NCI-H748 (cell line): Measurements from ENCODE around the gene STXBP2.

Experiments
- DNase-seq: peaks from one replicate; lab custom pipeline; 2025; ENCODE audit not compliant: unreplicated experiment; lab: John Stamatoyannopoulos, UW

The STXBP2 gene

DNA sequence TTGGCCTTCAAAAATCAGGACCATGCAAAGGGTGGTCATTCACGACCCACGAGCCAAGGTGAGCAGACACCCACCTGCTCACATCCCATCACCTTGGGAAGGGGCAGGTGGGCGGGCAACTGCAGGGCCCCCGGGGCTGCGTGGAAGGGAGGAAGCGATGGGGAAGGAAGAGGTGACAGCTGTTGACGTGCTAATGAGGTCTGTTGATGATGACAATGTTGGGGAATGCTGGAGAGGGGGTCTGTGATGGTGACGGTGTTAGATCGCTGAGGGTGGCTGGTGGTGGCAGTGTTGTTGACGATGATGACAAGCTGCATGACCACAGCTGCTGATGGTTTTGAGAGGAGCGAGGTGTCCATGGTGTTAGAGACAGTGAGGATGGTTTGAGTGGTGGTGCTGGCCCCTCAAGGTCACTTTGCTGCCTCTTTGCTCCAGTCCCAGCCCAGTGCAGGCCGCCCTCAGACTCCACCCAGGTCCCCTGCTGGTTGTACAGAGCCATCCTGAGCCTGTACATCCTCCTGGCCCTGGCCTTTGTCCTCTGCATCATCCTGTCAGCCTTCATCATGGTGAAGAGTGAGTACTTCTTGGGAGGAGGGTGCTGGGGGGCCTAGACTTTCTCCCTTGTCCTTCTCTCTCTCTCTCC, 40.9 kb downstream of the STXBP2 start:
- no peak for DNase-seq

DNA sequence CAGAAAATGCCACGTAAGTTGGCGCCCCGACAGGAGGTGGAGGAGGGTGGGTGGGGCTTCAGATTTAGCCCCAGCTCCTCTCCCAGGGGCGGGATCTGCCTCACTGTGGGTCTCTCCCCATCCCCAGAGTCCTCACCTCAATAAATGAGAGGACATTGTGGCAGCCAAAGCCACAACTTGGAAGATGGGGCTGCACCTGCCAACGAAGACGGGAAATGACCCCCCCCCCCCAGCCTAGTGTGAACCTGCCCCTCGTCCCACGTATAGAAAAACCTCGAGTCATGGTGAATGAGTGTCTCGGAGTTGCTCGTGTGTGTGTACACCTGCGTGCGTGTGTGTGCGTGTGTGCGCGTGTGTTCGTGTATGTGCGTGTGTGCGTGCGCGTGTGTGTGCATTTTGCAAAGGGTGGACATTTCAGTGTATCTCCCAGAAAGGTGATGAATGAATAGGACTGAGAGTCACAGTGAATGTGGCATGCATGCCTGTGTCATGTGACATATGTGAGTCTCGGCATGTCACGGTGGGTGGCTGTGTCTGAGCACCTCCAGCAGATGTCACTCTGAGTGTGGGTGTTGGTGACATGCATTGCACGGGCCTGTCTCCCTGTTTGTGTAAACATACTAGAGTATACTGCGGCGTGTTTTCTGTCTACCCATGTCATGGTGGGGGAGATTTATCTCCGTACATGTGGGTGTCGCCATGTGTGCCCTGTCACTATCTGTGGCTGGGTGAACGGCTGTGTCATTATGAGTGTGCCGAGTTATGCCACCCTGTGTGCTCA, 42.3 kb downstream of the STXBP2 start:
- DNase-seq, result peak; percentile 14

DNA sequence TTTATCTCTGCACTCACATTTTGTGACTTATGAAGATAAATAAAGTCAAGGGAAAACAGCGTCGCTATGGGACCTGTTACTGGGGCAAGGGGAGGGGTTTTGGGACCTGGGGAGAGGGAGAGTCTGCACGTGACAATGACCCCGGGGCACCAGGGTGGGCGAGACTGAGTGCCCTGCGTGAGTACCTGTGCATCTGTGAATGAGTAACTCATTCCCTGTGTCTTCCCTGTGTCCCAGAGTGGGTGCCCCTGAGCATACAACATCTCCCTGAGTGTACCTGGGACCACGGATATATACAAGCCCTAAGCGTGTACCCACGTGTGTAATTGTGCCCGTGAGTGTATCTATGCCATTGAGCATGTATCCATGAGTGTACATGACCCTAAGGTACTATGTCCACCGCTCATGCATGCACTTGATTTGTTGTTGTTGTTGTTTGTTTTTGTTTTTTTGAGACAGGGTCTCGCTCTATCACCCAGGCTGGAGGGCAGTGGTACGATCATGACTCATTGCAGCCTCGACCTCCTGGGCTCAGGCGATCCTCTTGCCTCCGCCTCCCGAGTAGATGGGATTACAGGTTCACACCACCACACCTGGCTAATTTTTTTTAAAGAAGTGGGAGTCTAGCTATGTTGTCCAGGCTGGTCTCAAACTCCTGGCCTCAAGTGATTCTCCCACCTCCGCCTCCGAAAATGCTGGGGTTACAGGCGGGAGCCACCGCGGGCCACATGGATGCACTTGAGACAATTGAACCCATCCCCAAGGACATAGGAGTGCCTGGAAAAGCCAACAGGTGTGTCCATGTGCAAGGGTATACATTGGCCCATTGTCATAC, 43.1 kb downstream of the STXBP2 start:
- DNase-seq, result no peak

DNA sequence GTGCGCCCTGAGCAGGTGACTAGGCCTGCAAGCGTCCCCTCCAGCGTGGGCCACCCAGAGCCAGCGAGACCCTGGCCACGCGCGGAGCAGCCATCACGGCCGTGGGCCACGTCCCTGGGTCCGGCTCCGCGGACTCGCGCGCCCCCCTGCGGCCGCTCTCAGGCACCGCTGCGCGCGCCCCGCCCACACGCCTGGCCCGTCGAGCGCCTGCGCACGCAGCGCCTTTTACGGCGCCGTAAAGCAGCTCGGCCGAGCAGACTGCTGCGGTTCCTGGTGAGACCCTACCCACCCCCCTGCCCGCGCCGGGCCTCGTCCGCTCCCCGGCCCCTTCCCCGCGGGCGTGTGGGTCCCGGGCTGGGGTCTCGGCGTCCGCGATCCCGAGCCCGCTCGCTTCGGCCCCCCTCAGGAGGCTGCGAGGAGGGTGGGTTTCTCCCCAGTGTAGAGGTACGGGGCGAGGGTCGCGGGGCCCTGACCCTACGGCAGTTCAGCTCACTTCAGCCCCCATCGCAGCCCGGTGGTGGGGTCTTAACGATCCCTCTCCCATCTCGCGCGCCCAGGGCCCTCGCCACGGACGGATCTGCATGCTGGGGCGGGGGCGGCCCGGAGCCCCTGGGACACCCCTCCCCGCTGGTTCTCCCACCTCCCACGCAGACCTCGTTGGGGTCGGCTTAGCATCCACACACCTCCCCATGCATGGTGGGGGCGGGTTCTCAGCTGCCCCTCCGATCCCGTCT, 43.9 kb downstream of the STXBP2 start, which contains the start of gene TRAPPC5:
Gene TRAPPC5 (plus strand): TSS at position 228 of the 734 bp plus-strand sequence. CDS start 1,421 bp downstream, outside the sequence.
- peak; percentile 82 for DNase-seq

DNA sequence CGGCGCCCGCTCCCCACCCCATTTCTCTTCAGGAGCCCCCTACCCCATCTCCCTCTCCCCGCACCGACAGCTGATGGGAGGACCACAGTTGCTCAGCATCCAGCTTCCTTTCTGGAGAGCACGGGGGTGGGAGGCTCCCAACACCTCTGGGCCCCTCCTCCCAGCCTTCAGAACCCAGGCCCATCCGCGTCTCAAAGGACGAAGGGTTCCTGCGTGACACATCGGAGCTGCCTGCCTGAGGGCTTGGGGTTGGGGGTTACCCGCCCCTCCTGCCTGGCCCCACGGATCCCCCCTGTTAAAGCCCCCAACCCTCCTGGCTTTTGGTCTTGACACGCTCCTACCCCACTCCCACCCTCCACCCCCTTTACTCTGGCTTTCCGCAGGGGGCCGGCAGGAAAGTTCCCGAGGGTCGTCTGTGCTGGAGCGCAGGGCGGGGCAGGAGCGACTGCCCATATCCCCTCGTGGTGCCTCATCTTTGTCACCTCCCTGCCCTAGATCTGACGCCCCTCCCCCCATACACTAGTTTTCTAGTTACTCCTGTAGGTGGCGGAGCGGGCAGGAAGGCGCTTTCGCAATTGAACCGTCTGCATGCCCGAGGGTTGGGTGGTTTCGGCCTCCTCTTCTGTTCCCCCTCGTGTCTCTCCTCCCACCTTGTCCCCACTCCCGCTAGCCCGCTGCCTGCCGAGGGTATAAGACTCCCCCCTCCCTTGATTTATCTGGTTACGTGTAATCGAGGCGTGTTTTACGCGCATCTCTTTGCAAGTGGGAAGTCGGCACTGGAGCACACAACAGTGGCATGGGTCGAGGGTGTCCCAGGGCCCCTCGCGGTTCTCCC, 44.6 kb downstream of the STXBP2 start:
- peak; percentile 33 for DNase-seq

DNA sequence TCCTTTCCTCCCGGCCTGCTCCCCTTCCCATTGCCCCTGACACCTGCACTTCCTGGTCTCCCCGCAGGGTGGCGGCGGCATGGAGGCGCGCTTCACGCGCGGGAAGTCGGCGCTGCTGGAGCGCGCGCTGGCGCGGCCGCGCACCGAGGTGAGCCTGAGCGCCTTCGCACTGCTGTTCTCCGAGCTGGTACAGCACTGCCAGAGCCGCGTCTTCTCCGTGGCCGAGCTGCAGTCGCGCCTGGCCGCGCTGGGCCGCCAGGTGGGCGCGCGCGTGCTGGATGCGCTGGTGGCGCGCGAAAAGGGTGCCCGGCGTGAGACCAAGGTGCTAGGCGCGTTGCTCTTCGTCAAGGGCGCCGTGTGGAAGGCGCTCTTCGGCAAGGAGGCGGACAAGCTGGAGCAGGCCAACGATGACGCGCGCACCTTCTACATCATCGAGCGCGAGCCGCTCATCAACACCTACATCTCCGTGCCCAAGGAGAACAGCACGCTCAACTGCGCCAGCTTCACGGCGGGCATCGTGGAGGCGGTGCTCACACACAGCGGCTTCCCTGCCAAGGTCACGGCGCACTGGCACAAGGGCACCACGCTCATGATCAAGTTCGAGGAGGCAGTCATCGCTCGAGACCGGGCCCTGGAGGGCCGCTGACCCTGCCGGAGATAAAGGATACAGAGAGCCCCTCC, 45.4 kb downstream of the STXBP2 start:
- no peak for DNase-seq

DNA sequence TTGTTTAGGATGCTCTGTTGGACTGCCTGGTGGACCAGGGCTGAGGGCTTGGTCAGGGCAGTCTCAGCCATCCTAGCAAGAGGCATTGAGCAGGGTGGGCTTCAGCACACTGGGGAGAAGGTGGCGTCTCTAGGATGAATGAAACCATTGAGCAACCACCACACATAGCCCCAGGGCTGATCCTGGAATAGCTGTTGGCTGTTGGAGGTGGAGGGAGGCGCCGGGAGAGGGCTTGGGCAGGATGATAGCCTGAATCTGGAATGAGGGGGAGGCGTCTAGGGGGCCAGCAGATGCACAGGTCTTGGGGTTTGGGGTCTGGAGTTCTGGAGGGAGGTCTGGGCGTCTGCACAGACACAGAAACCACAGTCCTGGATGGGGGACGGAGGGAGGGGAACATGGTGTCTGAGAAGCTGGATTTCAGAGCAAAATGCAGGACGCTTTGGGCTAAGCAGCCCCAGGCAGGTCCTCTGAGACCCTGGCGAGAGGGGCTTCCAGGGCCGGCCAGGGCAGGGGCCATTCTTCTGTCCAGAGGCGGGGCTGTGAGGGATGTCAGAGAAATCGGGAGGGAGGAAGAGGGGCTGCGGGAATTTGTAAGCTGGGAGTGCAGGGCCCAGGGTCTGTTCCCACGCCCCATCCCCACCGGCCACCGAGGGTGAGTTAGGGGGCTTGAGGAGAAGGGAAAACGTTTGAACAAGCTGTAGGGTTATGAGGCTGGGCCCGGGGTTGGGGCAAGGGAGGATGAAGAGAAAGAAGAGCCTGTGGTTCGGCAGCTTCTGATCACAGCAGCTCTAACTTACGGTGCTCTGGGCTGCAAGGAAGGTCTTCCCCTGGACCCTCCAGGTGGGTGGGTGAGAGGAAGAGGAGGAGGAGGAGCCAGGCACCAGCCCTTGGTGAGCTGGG, 48.9 kb downstream of the STXBP2 start:
- DNase-seq, result no peak

DNA sequence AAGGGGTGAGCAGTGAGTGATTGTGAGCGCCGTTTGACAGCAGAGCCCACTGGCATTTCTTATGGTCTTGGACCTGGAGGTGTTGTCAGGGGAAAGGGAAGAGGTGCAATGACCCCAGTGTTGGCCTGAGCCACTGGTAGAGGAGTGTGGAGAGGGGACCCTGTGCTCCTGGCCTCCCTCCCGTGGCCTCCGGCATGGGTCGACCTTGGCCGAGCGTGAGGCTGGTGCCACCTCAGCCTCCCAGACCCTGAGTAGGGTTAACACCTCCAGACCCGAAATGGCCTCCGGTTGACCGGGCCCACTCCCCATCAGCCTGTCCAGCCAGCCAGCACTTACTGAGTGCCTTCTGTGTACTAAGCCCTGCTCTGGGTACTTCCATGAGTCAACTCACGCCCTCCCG, 50.3 kb downstream of the STXBP2 start:
- no peak for DNase-seq

DNA sequence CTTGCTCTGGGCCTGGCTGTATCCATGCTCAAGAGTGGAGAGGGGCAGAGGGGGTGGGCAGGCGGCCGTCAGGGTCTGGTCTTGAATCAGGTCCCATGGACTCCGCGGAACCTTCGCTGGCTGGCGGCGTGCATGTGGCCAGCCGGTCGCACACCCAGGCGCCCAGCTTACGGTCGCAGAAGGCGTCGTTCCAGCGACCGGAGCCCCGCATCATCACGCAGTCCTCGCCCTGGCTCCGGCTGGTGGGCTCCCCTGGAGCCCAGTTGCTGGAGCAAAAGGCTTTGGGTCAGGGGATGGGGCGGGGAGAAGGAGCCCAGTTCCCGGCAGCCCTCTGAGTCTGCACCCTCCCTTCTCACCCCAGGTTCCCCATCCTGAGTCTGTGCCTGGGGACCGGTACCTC, 52.3 kb downstream of the STXBP2 start:
- DNase-seq, result no peak

DNA sequence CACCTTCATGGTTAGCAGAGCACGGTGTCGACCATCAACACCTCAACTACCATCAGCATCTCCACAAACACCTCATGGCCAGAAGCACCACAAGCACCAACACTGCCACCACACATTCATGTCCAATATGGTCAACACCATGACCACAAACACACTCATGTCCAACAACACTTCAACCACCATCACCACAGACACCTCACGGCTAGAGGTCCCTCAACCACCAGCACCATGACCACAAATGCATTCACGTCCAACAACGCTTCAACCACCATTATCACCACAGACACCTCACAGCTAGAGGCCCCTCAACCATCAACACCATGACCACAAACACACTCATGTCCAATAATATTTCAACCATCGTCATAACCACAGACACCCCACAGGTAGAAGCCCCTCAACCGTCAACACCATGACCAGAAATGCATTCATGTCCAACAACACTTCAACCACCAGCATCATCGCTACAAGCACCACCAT, 53.9 kb downstream of the STXBP2 start:
- DNase-seq, result no peak

DNA sequence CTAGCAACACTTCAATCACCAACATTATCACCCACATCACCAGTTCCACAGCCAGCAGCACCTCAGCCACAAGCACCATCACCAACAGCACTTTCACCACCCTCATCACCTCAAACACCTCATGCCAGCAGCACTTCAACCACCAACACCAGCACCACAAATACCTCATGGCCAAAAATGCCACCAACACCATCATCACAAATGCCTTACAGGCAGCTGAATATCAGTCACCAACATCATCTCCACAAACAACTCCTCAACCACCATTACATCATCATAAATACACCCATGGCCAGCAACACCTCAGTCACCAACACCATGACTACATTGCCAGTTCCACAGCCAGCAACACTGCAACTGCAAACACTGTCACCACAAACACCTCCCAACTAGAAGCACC, 54.6 kb downstream of the STXBP2 start:
- DNase-seq, result no peak

DNA sequence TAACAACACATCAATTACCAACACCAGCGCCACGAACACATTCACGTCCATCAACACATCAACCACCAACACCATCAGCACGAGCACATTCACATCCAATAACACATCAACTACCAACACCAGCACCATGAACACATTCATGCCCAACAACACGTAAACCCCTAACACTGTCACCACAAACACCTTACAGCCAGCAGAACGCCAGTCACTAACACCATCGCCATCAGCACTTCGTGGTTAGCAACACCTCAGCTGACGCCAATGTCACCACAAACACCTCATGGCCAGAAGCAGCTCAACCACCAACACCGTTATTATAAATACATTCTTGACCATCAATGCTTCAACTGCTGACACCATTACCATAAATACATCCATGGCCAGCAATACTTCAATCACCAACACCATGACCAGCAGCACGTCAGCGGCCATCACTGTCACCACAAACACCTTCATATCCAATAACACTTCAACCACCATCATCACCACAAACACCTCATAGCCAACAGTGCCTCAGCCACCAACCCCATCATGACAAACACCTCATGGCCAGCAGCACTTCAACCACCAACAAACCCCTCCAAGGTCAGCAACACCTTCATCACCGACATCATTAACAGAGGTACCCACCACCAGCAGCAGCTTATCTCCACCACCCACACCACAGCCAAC, 55.6 kb downstream of the STXBP2 start:
- DNase-seq, result no peak

DNA sequence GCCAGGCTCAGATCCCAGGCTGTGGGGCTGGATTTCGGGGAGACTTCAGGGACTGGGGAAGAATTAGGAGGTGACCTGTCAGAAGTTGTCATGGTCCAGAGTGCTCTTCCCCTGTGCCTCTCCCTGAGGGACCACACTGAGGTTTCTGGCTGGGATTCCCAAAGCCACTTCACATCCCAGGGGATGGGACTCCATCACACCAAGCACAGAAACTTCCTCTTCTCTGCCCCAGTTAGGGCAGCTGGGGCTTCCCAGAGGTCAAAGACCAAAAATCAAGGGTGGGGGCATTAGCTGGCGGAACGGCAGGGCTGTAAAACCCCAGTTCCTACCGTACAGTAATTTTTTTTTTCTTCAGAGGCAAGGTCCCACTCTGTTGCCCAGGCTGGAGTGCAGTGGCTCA, 57.6 kb downstream of the STXBP2 start:
- DNase-seq, result no peak
